Panc1 (cell line): ENCODE measurements around the gene MAP2K5. TPM values are rescaled to one million over a fixed set of nuclear protein-coding genes. Genes with fewer than 3 reads are reported as not detected.

Experiments
- ATAC-seq: fragments of 200-7000 bp; cut with Tn5 transposase; 2 replicates; pipeline ENCODE4 v1.9.1; 2020; ENCODE audit warnings: mild to moderate bottlenecking, moderate library complexity
- BruUV-seq: library from RNA; stranded (reverse); fragments of 400-500 nt; replicated peaks from 2 replicates; lab custom pipeline; 2021; lab: Mats Ljungman, UMichigan
- CTCF ChIA-PET: fragments of 300-600 bp; sonication (Branson Sonifier 250); formaldehyde crosslinking; loops from one replicate; lab custom pipeline; 2022; ENCODE audit warnings: antibody characterized with exemption; lab: Charles Lee
- POLR2A ChIA-PET: fragments of 300-600 bp; sonication (Branson Sonifier 250); formaldehyde crosslinking; loops from one replicate; lab custom pipeline; 2022; ENCODE audit warnings: antibody characterized with exemption; lab: Charles Lee
- DNase-seq: peaks from one replicate; pipeline ENCODE4 v3.0.0-alpha.2; 2010; ENCODE audit warnings: low read depth, low spot score
- H3K27ac ChIP-seq: 2 replicates; pipeline ENCODE4 v1.5.1; 2011; ENCODE audit warnings: mild to moderate bottlenecking, low read length, inconsistent platforms
- H3K27me3 ChIP-seq: fragments of 200-500 bp; sonication (Bioruptor generic); 2 replicates; pipeline ENCODE4 v1.6.0; 2014; ENCODE audit warnings: low read length, inconsistent platforms; ENCODE audit not compliant: control insufficient read depth, insufficient read depth
- H3K36me3 ChIP-seq: fragments of 200-500 bp; sonication (Bioruptor generic); 2 replicates; pipeline ENCODE4 v1.5.1; 2014; ENCODE audit warnings: inconsistent platforms, mild to moderate bottlenecking, low read length, moderate library complexity; ENCODE audit not compliant: control insufficient read depth, insufficient read depth
- H3K4me1 ChIP-seq: 2 replicates; pipeline ENCODE4 v1.5.1; 2011; ENCODE audit warnings: inconsistent platforms, mild to moderate bottlenecking, low read length, moderate library complexity; ENCODE audit not compliant: control insufficient read depth, insufficient read depth
- H3K4me3 ChIP-seq, 2 experiments: 2 replicates each; pipeline ENCODE4 v1.5.1; 2011 to 2012; ENCODE audit warnings: low read depth in 2 of 2, low read length in 2 of 2, mild to moderate bottlenecking in 2 of 2, inconsistent platforms in 1 of 2, moderate library complexity in 1 of 2
- H3K9me3 ChIP-seq: fragments of 200-500 bp; sonication (Bioruptor generic); 2 replicates; pipeline ENCODE4 v1.5.1; 2014; ENCODE audit warnings: low read depth, mild to moderate bottlenecking, inconsistent platforms, low read length, moderate library complexity; ENCODE audit not compliant: control insufficient read depth, insufficient read depth
- CTCF ChIP-seq: fragments of 450-650 bp; IDR thresholded peaks from 2 replicates; pipeline ENCODE4 v1.5.1; 2017; ENCODE audit warnings: mild to moderate bottlenecking
- POLR2AphosphoS5 ChIP-seq: IDR thresholded peaks from 2 replicates; pipeline ENCODE4 v1.6.1; 2012; ENCODE audit warnings: mild to moderate bottlenecking, low read depth, low read length, moderate library complexity
- REST ChIP-seq, 2 experiments: IDR thresholded peaks; 2 replicates each; pipeline ENCODE4 v1.6.1; 2011 to 2012; ENCODE audit warnings: low read depth in 2 of 2, control low read depth in 1 of 2, low read length in 1 of 2, mild to moderate bottlenecking in 1 of 2, moderate library complexity in 1 of 2; ENCODE audit not compliant: insufficient read depth in 1 of 2
- SIN3A ChIP-seq: IDR thresholded peaks from 2 replicates; pipeline ENCODE4 v1.6.1; 2012; ENCODE audit warnings: low read depth, mild to moderate bottlenecking, low read length, moderate library complexity, borderline replicate concordance; ENCODE audit not compliant: insufficient read depth
- TCF7L2 ChIP-seq: IDR thresholded peaks from 2 replicates; pipeline ENCODE4 v1.6.1; 2011; ENCODE audit warnings: mild to moderate bottlenecking, low read depth, low read length, inconsistent platforms
- in situ Hi-C: cut with HindIII; loops from 2 replicates; pipeline ENCODE4 v1.10.0; 2016; ENCODE audit warnings: low sequenced_read_pairs, low pct_unique_long_range_greater_than_20kb
- intact Hi-C: fragments of 100-400 bp; cut with micrococcal nuclease; formaldehyde crosslinking; loops from one replicate; pipeline ENCODE4 v1.10.0; 2022; ENCODE audit not compliant: unreplicated experiment
- total RNA-seq: library from RNA; stranded (reverse); gene quantifications from one replicate; pipeline ENCODE4 v1.2.1, GENCODE V29; 2021; ENCODE audit not compliant: unreplicated experiment

MAP2K5 gene
- total RNA-seq, 1 experiment from 2014 or later, result 18.3 TPM

- DNase-seq (no peak), ATAC-seq (no peak)
- H3K4me3 ChIP-seq, result no peak overlapping the region
- H3K4me1 ChIP-seq, result no peaks in the 10 kb centered on the region
- in situ Hi-C loops (no loop called here), intact Hi-C loops (no loop called here)
- no TSS peak for BruUV-seq
- TF ChIP-seq CTCF (no peak), SIN3A (no peak), POLR2AphosphoS5 (no peak), TCF7L2 (no peak; the same call in 1 of the 2 replicates), REST (IDR thresholded peaks at IDR 0.05; ENCODE audit: insufficient read depth in 1 of 2, low read depth in 2 of 2, low read length in 1 of 2) (no peak)
- H3K27me3 ChIP-seq, result no peaks in the 10 kb centered on the region
- H3K9me3 ChIP-seq, result no peaks in the 10 kb centered on the region
- no peak overlapping the region for H3K27ac ChIP-seq
- CTCF ChIA-PET, result no interaction called here
- POLR2A ChIA-PET, result no interaction called here
- H3K36me3 ChIP-seq, result no peaks in the 10 kb centered on the region
Measured at GRCh38 chr15:67587331-67587730, 44.8 kb downstream of the MAP2K5 start.

GRCh38 chr15:67587754-67588153 is 45.3 kb downstream of the MAP2K5 start:
- Histone ChIP-seq H3K36me3 (no peaks in the 10 kb centered on the region), H3K4me1 (no peaks in the 10 kb centered on the region), H3K27ac (no peak overlapping the region), H3K9me3 (no peaks in the 10 kb centered on the region), H3K4me3 (no peak overlapping the region), H3K27me3 (no peaks in the 10 kb centered on the region)
- intact Hi-C loops, result no loop called here
- no peak for DNase-seq
- ChIA-PET CTCF (no interaction called here), POLR2A (no interaction called here)
- no peak for ATAC-seq
- no TSS peak for BruUV-seq
- in situ Hi-C loops, result no loop called here
- TF ChIP-seq CTCF (no peak), TCF7L2 (no peak), SIN3A (no peak), REST (IDR thresholded peaks at IDR 0.05; ENCODE audit: insufficient read depth in 1 of 2, low read depth in 2 of 2, low read length in 1 of 2) (no peak), POLR2AphosphoS5 (no peak)
